ENCODE measurements around the gene CPED1. TPM values are rescaled to one million over a fixed set of nuclear protein-coding genes. Genes with fewer than 3 reads are reported as not detected.

CPED1 gene
- total RNA-seq, 1 experiment from 2014 or later = 0.13 TPM

GRCh38 chr7:121005996-121006584 lies 17.6 kb downstream of the CPED1 start:
- Histone ChIP-seq H3K79me1 (ENCODE audit: insufficient read depth, low read depth, low read length, poor library complexity, severe bottlenecking) (no peaks in the 10 kb centered on the region), H4K20me1 (ENCODE audit: control insufficient read depth, insufficient read depth, insufficient read length) (no peaks in the 10 kb centered on the region), H2BK12ac (ENCODE audit: insufficient read length, low read depth, low read length) (no peak overlapping the region), H2BK15ac (ENCODE audit: low read depth, low read length) (no peak overlapping the region), H3K4me1 (ENCODE audit: insufficient read depth, low read length) (peaks cover 2% of the 10 kb centered on the region; the same call in 1 of the 2 replicates), H3K27ac (ENCODE audit: insufficient read length, low read depth, low read length) (no peak overlapping the region), H2BK5ac (ENCODE audit: insufficient read length, low read length) (no peak overlapping the region), H3K18ac (ENCODE audit: insufficient read length, low read depth, low read length) (no peak overlapping the region), H4K8ac (replicated peaks; ENCODE audit: insufficient read length, low read depth, low read length) (no peak overlapping the region), H2AFZ (ENCODE audit: low read length) (no peak overlapping the region), H2BK20ac (ENCODE audit: low read depth, low read length, poor library complexity, severe bottlenecking) (no peak overlapping the region), H4K91ac (ENCODE audit: insufficient read length, low read depth, low read length) (no peak overlapping the region), H3T11ph (ENCODE audit: low read length) (no peak overlapping the region), H3K4ac (ENCODE audit: low read depth, low read length) (no peak overlapping the region), H3K23ac (ENCODE audit: insufficient read length, low read depth, low read length) (no peak overlapping the region), H4K5ac (ENCODE audit: insufficient read length, low read depth, low read length) (no peak overlapping the region), H3K4me2 (ENCODE audit: insufficient read depth, insufficient read length, low read length) (no peak overlapping the region), H3K9ac (ENCODE audit: extremely low read depth, insufficient read length, low read length) (no peak overlapping the region), H2BK120ac (ENCODE audit: low read depth, low read length, poor library complexity, severe bottlenecking) (no peak overlapping the region), H3K79me2 (ENCODE audit: insufficient read depth, low read length) (no peaks in the 10 kb centered on the region), H2AK5ac (ENCODE audit: insufficient read length, low read length) (no peak overlapping the region), H3K23me2 (ENCODE audit: insufficient read length, low read depth, low read length, poor library complexity, severe bottlenecking) (no peaks in the 10 kb centered on the region), H3K14ac (ENCODE audit: insufficient read depth, low read length) (no peak overlapping the region), H3K27me3 (ENCODE audit: insufficient read depth, low read length) (no peaks in the 10 kb centered on the region), H3K9me3 (ENCODE audit: control insufficient read depth, low read depth, low read length) (no peaks in the 10 kb centered on the region), H3K56ac (ENCODE audit: insufficient read length, low read depth, low read length) (no peak overlapping the region)
- Mint-ChIP-seq H3K27ac (peak overlapping the region in 1 of 3 experiments; percentile 53; a peak in 1 of 7 replicates), H3K9me3 (no peaks in the 10 kb centered on the region; a peak in 1 of 5 replicates), H3K4me1 (peaks cover 19 to 20% of the 10 kb centered on the region in 2 experiments), H3K27me3 (ENCODE audit: low read depth) (no peaks in the 10 kb centered on the region), H3K4me3 (no peak overlapping the region), H3K36me3 (ENCODE audit: insufficient read depth in 1 of 3, low read depth in 3 of 3) (no peaks in the 10 kb centered on the region)
- no CpG with 5 or more reads among the region's 4 CpGs for WGBS (ENCODE audit: extremely low coverage, insufficient read length, low lambda C conversion rate)
- no peak for TF ChIP-seq CTCF (conservative IDR thresholded peaks at IDR 0.05)
- no peak for DNase-seq

Measured in H9 (cell line).